ENCODE results near the gene PYGO1. TPM values are rescaled to one million over a fixed set of nuclear protein-coding genes. Genes with fewer than 3 reads are reported as not detected.

Gene PYGO1
- total and polyA plus RNA-seq, 2 of the 8 experiments (the other 6 are each of a cell fraction or from before 2014, with no cell fraction given), result 0.50 to 1.1 TPM

DNA sequence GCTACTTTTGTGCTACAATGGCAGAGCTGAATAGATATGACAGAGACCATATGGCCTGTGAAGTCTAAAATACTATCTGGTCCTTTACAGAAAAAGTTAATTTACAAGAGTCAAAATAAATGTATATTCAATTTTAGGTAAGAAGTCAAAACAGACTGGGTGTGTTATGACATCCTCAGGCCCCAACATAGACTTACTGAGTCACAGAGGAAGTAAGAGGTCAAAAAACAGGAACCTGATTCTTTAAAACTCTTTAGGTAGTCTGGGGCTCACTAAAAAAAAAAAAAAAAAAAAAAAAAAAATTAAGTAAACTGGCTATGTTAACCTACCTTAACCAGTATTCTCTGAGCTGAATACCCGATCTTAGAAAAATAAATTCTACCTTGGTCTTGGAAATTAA is 93.2 kb downstream of the PYGO1 start:
- ChIA-PET CTCF (ENCODE audit: partially characterized antibody) (interaction anchor here (2.0 kb wide), 1 partner anchor 331 kb away, joined by 4 read pairs; no protein-coding TSS in a partner anchor), POLR2A (ENCODE audit: partially characterized antibody) (no interaction called here)
- H3K27me3 ChIP-seq (replicated peaks in 1 of 4; ENCODE audit: control insufficient read depth in 3 of 4, extremely low read depth in 1 of 4, insufficient read depth in 3 of 4, low read length in 3 of 4), result no peaks in the 10 kb centered on the region
- peaks cover 2% of the 10 kb centered on the region; the same call in 1 of the 2 replicates for H3K23me2 ChIP-seq (ENCODE audit: low read depth, low read length)
- H2BK12ac ChIP-seq (ENCODE audit: low read depth, low read length), result no peak overlapping the region
- no peak overlapping the region for H2BK20ac ChIP-seq (ENCODE audit: low read length)
- no peak overlapping the region for H3K18ac ChIP-seq (ENCODE audit: extremely low read depth, low read length)
- H3K14ac ChIP-seq (ENCODE audit: insufficient read length), result no peak overlapping the region
- no peak for TF ChIP-seq BRCA1 (IDR thresholded peaks at IDR 0.05; ENCODE audit: low read depth, low read length)
- no peak for TF ChIP-seq POLR2AphosphoS5 (IDR thresholded peaks at IDR 0.05; ENCODE audit: low read depth, low read length)
- no peak for TF ChIP-seq TCF12 (IDR thresholded peaks at IDR 0.05; ENCODE audit: low read depth, low read length)
- TF ChIP-seq, protein P1, sequence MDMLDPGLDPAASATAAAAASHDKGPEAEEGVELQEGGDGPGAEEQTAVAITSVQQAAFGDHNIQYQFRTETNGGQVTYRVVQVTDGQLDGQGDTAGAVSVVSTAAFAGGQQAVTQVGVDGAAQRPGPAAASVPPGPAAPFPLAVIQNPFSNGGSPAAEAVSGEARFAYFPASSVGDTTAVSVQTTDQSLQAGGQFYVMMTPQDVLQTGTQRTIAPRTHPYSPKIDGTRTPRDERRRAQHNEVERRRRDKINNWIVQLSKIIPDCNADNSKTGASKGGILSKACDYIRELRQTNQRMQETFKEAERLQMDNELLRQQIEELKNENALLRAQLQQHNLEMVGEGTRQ (IDR thresholded peaks at IDR 0.05; ENCODE audit: low read length), result no peak
- TF ChIP-seq RBBP5 (IDR thresholded peaks at IDR 0.05; ENCODE audit: borderline replicate concordance, low read depth, low read length), result no peak
- TF ChIP-seq JUN (IDR thresholded peaks at IDR 0.05; ENCODE audit: low read depth, low read length), result no peak
- TF ChIP-seq ASH2L (IDR thresholded peaks at IDR 0.05; ENCODE audit: low read length), result no peak
- no peak for TF ChIP-seq RXRA (IDR thresholded peaks at IDR 0.05; ENCODE audit: insufficient read depth, low read depth, low read length)
- no peak for TF ChIP-seq KDM5A (IDR thresholded peaks at IDR 0.05; ENCODE audit: low read length)
- no peak for TF ChIP-seq TAF7 (optimal IDR thresholded peaks at IDR 0.05; ENCODE audit: borderline replicate concordance, low read depth, low read length)
- TF ChIP-seq, protein P2, sequence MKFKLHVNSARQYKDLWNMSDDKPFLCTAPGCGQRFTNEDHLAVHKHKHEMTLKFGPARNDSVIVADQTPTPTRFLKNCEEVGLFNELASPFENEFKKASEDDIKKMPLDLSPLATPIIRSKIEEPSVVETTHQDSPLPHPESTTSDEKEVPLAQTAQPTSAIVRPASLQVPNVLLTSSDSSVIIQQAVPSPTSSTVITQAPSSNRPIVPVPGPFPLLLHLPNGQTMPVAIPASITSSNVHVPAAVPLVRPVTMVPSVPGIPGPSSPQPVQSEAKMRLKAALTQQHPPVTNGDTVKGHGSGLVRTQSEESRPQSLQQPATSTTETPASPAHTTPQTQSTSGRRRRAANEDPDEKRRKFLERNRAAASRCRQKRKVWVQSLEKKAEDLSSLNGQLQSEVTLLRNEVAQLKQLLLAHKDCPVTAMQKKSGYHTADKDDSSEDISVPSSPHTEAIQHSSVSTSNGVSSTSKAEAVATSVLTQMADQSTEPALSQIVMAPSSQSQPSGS (IDR thresholded peaks at IDR 0.05; ENCODE audit: low read length), result no peak
- no peak for TF ChIP-seq BACH1 (IDR thresholded peaks at IDR 0.05; ENCODE audit: low read length)
- TF ChIP-seq SRF (IDR thresholded peaks at IDR 0.05; ENCODE audit: low read depth, low read length), result no peak
- FAIRE-seq (no peak), DNase-seq (ENCODE audit: low read depth in 1 of 2, low spot score in 2 of 2) (no peak)
- H3K79me2 ChIP-seq (ENCODE audit: control insufficient read depth in 1 of 2, insufficient read depth in 2 of 2, low read length in 2 of 2), result no peaks in the 10 kb centered on the region
- no peak overlapping the region for H4K5ac ChIP-seq (ENCODE audit: insufficient read length, low read depth, low read length)
- no peaks in the 10 kb centered on the region for H4K20me1 ChIP-seq (replicated peaks in 1 of 2; ENCODE audit: control insufficient read depth in 1 of 2, insufficient read depth in 2 of 2, low read length in 2 of 2)
- no peak overlapping the region for H4K8ac ChIP-seq (ENCODE audit: extremely low read depth, insufficient read depth, low read length)
- H2BK5ac ChIP-seq (ENCODE audit: low read depth, low read length), result no peak overlapping the region
- no peak overlapping the region for H3K4me3 ChIP-seq (ENCODE audit: extremely low read depth in 1 of 4, insufficient read depth in 2 of 4, low read depth in 3 of 4, low read length in 4 of 4)
- no peak overlapping the region for H2BK15ac ChIP-seq (ENCODE audit: low read length)
- WGBS, 2 experiments (ENCODE audit: extremely low coverage in 1 of 2, insufficient coverage in 1 of 2, insufficient read length in 1 of 2, insufficient replicate concordance in 2 of 2, low coverage in 1 of 2, low lambda C conversion rate in 2 of 2, missing lambda C conversion rate in 1 of 2), result 75% methylated on average over 1 of the region's 1 CpG; no CpG with 5 or more reads in 1 of the 2 experiments
- H3K9me3 ChIP-seq (ENCODE audit: insufficient read depth in 2 of 2, low read depth in 1 of 2, low read length in 1 of 2), result no peaks in the 10 kb centered on the region
- H3K4me2 ChIP-seq (ENCODE audit: insufficient read depth in 1 of 2, low read depth in 2 of 2, low read length in 2 of 2), result no peak overlapping the region
- no peak overlapping the region for H3K27ac ChIP-seq (ENCODE audit: low read depth, low read length)
- no peak overlapping the region for H3K23ac ChIP-seq (ENCODE audit: insufficient read length)
- H3K4ac ChIP-seq (replicated peaks; ENCODE audit: insufficient read length, low read depth, low read length), result no peak overlapping the region
- H3K4me1 ChIP-seq (replicated peaks in 1 of 4; ENCODE audit: control insufficient read depth in 3 of 4, insufficient read depth in 4 of 4, low read length in 3 of 4), result peaks cover 0 to 3% (median 0%) of the 10 kb centered on the region in 4 experiments; a peak in 1 of 7 replicates
- H3K56ac ChIP-seq (replicated peaks; ENCODE audit: insufficient read length, low read depth, low read length), result no peak overlapping the region
- H2BK120ac ChIP-seq (replicated peaks; ENCODE audit: low read depth, low read length), result no peak overlapping the region
- no peak overlapping the region for H2AK5ac ChIP-seq (ENCODE audit: low read depth, low read length)
- no peak overlapping the region for H2AFZ ChIP-seq (ENCODE audit: low read length)
- no peak overlapping the region for H3K9ac ChIP-seq (replicated peaks in 1 of 4; ENCODE audit: extremely low read depth in 1 of 4, low read depth in 3 of 4, low read length in 3 of 4)
- no peaks in the 10 kb centered on the region for H3K36me3 ChIP-seq (ENCODE audit: control insufficient read depth in 2 of 4, insufficient read depth in 4 of 4, low read length in 3 of 4)
- no peak overlapping the region for H4K91ac ChIP-seq (replicated peaks; ENCODE audit: insufficient read length, low read length)
- no peaks in the 10 kb centered on the region for H3K79me1 ChIP-seq (ENCODE audit: low read depth, low read length)
